ENCODE measurements around the gene ZNF83. TPM values are rescaled to one million over a fixed set of nuclear protein-coding genes. Genes with fewer than 3 reads are reported as not detected.

The ZNF83 gene
- total RNA-seq, 1 experiment from 2014 or later: 31.9 TPM

DNA sequence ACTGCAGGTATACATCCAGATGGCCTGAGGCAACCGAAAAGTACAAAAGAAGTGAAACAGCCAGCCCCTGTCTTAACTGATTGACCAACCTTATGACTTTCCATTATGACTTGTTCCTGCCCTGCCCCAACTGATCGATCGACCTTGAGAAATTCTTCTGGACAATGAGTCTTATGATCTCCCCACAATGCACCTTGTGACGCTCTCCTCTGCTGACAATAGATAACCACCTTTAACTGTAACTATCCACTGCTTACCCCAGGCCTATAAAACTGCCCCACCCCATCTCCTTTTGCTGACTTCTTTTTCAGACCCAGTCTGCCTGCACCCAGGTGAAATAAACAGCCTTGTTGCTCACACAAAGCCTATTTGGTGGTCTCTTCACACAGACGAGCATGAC is 11.2 kb downstream of the ZNF83 start:
- TF ChIP-seq CTCF (IDR thresholded peaks at IDR 0.05) (no peak), TCF7L2 (IDR thresholded peaks at IDR 0.05; ENCODE audit: low read depth, low read length) (no peak), POLR2AphosphoS5 (IDR thresholded peaks at IDR 0.05; ENCODE audit: low read depth, low read length) (no peak), SIN3A (IDR thresholded peaks at IDR 0.05; ENCODE audit: borderline replicate concordance, insufficient read depth, low read depth, low read length) (no peak)
- TF ChIP-seq, protein P1, sequence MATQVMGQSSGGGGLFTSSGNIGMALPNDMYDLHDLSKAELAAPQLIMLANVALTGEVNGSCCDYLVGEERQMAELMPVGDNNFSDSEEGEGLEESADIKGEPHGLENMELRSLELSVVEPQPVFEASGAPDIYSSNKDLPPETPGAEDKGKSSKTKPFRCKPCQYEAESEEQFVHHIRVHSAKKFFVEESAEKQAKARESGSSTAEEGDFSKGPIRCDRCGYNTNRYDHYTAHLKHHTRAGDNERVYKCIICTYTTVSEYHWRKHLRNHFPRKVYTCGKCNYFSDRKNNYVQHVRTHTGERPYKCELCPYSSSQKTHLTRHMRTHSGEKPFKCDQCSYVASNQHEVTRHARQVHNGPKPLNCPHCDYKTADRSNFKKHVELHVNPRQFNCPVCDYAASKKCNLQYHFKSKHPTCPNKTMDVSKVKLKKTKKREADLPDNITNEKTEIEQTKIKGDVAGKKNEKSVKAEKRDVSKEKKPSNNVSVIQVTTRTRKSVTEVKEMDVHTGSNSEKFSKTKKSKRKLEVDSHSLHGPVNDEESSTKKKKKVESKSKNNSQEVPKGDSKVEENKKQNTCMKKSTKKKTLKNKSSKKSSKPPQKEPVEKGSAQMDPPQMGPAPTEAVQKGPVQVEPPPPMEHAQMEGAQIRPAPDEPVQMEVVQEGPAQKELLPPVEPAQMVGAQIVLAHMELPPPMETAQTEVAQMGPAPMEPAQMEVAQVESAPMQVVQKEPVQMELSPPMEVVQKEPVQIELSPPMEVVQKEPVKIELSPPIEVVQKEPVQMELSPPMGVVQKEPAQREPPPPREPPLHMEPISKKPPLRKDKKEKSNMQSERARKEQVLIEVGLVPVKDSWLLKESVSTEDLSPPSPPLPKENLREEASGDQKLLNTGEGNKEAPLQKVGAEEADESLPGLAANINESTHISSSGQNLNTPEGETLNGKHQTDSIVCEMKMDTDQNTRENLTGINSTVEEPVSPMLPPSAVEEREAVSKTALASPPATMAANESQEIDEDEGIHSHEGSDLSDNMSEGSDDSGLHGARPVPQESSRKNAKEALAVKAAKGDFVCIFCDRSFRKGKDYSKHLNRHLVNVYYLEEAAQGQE (IDR thresholded peaks at IDR 0.05; ENCODE audit: insufficient read depth in 1 of 2, low read depth in 2 of 2, low read length in 1 of 2): no peak
- no peaks in the 10 kb centered on the region for H3K36me3 ChIP-seq (ENCODE audit: control insufficient read depth, insufficient read depth, low read length)
- H3K4me1 ChIP-seq (ENCODE audit: control insufficient read depth, insufficient read depth, low read length): no peaks in the 10 kb centered on the region
- H3K27me3 ChIP-seq (ENCODE audit: control insufficient read depth, insufficient read depth, low read length): no peaks in the 10 kb centered on the region
- ChIA-PET POLR2A (no interaction called here), CTCF (no interaction called here)
- DNase-seq (ENCODE audit: low read depth, low spot score) (no peak), ATAC-seq (no peak)
- no TSS peak for BruUV-seq (replicated peaks)
- H3K4me3 ChIP-seq (ENCODE audit: low read depth in 2 of 2, low read length in 2 of 2): no peak overlapping the region
- no peaks in the 10 kb centered on the region for H3K9me3 ChIP-seq (ENCODE audit: control insufficient read depth, insufficient read depth, low read depth, low read length)
- intact Hi-C loops (cut with micrococcal nuclease; ENCODE audit: unreplicated experiment): no loop called here
- H3K27ac ChIP-seq (ENCODE audit: low read length): no peak overlapping the region
- in situ Hi-C loops (cut with HindIII; ENCODE audit: low pct_unique_long_range_greater_than_20kb, low sequenced_read_pairs): no loop called here

GRCh38 chr19:52622261-52622660 is 15.9 kb downstream of the ZNF83 start:
- intact Hi-C loops (cut with micrococcal nuclease; ENCODE audit: unreplicated experiment): no loop called here
- BruUV-seq (replicated peaks): no TSS peak

DNA sequence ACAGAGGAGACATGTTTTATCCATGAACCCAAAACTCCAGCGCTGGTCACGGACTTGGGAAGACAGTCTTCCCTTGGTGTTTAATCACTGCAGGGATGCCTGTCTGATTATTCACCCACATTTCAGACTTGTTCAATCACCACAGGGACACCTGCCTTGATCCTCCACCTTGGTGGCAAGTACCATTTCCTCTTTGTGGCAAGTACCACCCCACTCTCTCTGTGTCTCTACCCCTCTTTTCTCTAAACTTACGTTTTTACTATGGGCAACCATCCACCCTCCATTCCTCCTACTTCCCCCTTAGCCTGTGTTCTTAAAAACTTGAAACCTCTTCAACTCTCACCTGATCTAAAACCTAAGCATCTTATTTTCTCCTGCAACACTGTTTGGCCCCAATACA is 16.8 kb downstream of the ZNF83 start:
- CTCF ChIA-PET: no interaction called here
- in situ Hi-C loops (cut with HindIII; ENCODE audit: low pct_unique_long_range_greater_than_20kb, low sequenced_read_pairs) (no loop called here), intact Hi-C loops (cut with micrococcal nuclease; ENCODE audit: unreplicated experiment) (no loop called here)
- H3K4me1 ChIP-seq (ENCODE audit: control insufficient read depth, insufficient read depth, low read length): no peaks in the 10 kb centered on the region
- TF ChIP-seq POLR2AphosphoS5 (IDR thresholded peaks at IDR 0.05; ENCODE audit: low read depth, low read length) (no peak), SIN3A (IDR thresholded peaks at IDR 0.05; ENCODE audit: borderline replicate concordance, insufficient read depth, low read depth, low read length) (no peak), CTCF (IDR thresholded peaks at IDR 0.05) (no peak), TCF7L2 (IDR thresholded peaks at IDR 0.05; ENCODE audit: low read depth, low read length) (no peak)
- TF ChIP-seq, protein P1 (IDR thresholded peaks at IDR 0.05; ENCODE audit: insufficient read depth in 1 of 2, low read depth in 2 of 2, low read length in 1 of 2): no peak
- ATAC-seq (no peak), DNase-seq (ENCODE audit: low read depth, low spot score) (no peak)
- no TSS peak for BruUV-seq (replicated peaks)
- H3K9me3 ChIP-seq (ENCODE audit: control insufficient read depth, insufficient read depth, low read depth, low read length): no peaks in the 10 kb centered on the region; the same call in 1 of the 2 replicates
- no peak overlapping the region for H3K4me3 ChIP-seq (ENCODE audit: low read depth in 2 of 2, low read length in 2 of 2)
- no peaks in the 10 kb centered on the region for H3K36me3 ChIP-seq (ENCODE audit: control insufficient read depth, insufficient read depth, low read length)
- no peaks in the 10 kb centered on the region for H3K27me3 ChIP-seq (ENCODE audit: control insufficient read depth, insufficient read depth, low read length)
- POLR2A ChIA-PET: no interaction called here
- H3K27ac ChIP-seq (ENCODE audit: low read length): no peak overlapping the region

More at GRCh38 chr19:52622261-52622660, 15.9 kb downstream of the ZNF83 start:
- ATAC-seq (no peak), DNase-seq (ENCODE audit: low read depth, low spot score) (no peak)
- Histone ChIP-seq H3K9me3 (ENCODE audit: control insufficient read depth, insufficient read depth, low read depth, low read length) (no peaks in the 10 kb centered on the region), H3K27ac (ENCODE audit: low read length) (no peak overlapping the region), H3K4me1 (ENCODE audit: control insufficient read depth, insufficient read depth, low read length) (no peaks in the 10 kb centered on the region), H3K36me3 (ENCODE audit: control insufficient read depth, insufficient read depth, low read length) (no peaks in the 10 kb centered on the region), H3K4me3 (ENCODE audit: low read depth in 2 of 2, low read length in 2 of 2) (no peak overlapping the region), H3K27me3 (ENCODE audit: control insufficient read depth, insufficient read depth, low read length) (no peaks in the 10 kb centered on the region)
- in situ Hi-C loops (cut with HindIII; ENCODE audit: low pct_unique_long_range_greater_than_20kb, low sequenced_read_pairs): no loop called here
- no peak for TF ChIP-seq SIN3A (IDR thresholded peaks at IDR 0.05; ENCODE audit: borderline replicate concordance, insufficient read depth, low read depth, low read length)
- ChIA-PET POLR2A (no interaction called here), CTCF (no interaction called here)
